Gastroesophageal sphincter (tissue), 4 donors: ENCODE data around the gene PPP4R3A. TPM values are rescaled to one million over a fixed set of nuclear protein-coding genes. Genes with fewer than 3 reads are reported as not detected.

ENCODE experiments used
- ATAC-seq: fragments of 150-250 bp; one replicate; pipeline ENCODE4 v1.9.1; 2016; ENCODE audit warnings: mild to moderate bottlenecking, moderate library complexity
- H3K27ac ChIP-seq, 4 donors: fragments of 200-600 bp; sonication (generic) in 3 of 4; 1 replicate in 3 of 4; 2 replicates in 1 of 4; pipeline ENCODE4 v1.5.1; 2016 to 2019
- H3K27me3 ChIP-seq: fragments of 200-600 bp; sonication (generic); one replicate; pipeline ENCODE4 v1.5.1; 2019
- H3K36me3 ChIP-seq, 2 donors: fragments of 200-600 bp; sonication (generic); one replicate each; pipeline ENCODE4 v1.5.1; 2019; ENCODE audit warnings: control low read depth in 1 of 2
- H3K4me1 ChIP-seq, 3 donors: fragments of 200-600 bp; sonication (generic); 1 replicate in 2 of 3; 2 replicates in 1 of 3; pipeline ENCODE4 v1.5.1; 2016 to 2019; ENCODE audit warnings: control low read depth in 2 of 3
- H3K4me3 ChIP-seq, 2 donors: fragments of 200-600 bp; sonication (generic); one replicate each; pipeline ENCODE4 v1.5.1; 2019; ENCODE audit warnings: mild to moderate bottlenecking in 1 of 2, moderate library complexity in 1 of 2
- H3K9me3 ChIP-seq, 3 donors: fragments of 200-600 bp; sonication (generic); one replicate each; pipeline ENCODE4 v1.5.1; 2017 to 2019; ENCODE audit warnings: control low read depth in 2 of 3
- EP300 ChIP-seq: sonication (generic); formaldehyde crosslinking; IDR thresholded peaks from one replicate; pipeline ENCODE4 v1.6.1; 2017; ENCODE audit warnings: antibody characterized with exemption, mild to moderate bottlenecking
- POLR2A ChIP-seq, 2 donors: fragments of 450-650 bp; IDR thresholded peaks; one replicate each; pipeline ENCODE4 v1.6.1; 2017; ENCODE audit warnings: antibody characterized with exemption in 2 of 2, mild to moderate bottlenecking in 2 of 2, moderate library complexity in 1 of 2
- POLR2AphosphoS5 ChIP-seq: sonication (generic); formaldehyde crosslinking; IDR thresholded peaks from one replicate; pipeline ENCODE4 v1.6.1; 2017; ENCODE audit warnings: antibody characterized with exemption
- WGBS, 2 donors: methylation state at CpG; one replicate each; pipeline ENCODE4 v1.1.5; 2018; ENCODE audit warnings: low coverage in 1 of 2; 5-methylcytosine and 5-hydroxymethylcytosine counted together
- total RNA-seq, 4 donors: library from RNA; depleted of rRNA; stranded (reverse); fragments of >200 nt; gene quantifications; one replicate each; pipeline ENCODE4 v1.1.0, GENCODE V29; 2016
- TF ChIP-seq, protein P1 (sequence below), 4 experiments: fragments of 200-600 bp in 2 of 4; fragments of 450-650 bp in 2 of 4; sonication (generic) in 1 of 4; IDR thresholded peaks; one replicate each; pipeline ENCODE4 v1.5.1; 2017 to 2019; ENCODE audit warnings: antibody characterized with exemption in 4 of 4, mild to moderate bottlenecking in 2 of 4, moderate library complexity in 2 of 4

PPP4R3A gene
- total RNA-seq, 4 donors from 2014 or later, result 66.5 to 108 (median 77.4) TPM

DNA sequence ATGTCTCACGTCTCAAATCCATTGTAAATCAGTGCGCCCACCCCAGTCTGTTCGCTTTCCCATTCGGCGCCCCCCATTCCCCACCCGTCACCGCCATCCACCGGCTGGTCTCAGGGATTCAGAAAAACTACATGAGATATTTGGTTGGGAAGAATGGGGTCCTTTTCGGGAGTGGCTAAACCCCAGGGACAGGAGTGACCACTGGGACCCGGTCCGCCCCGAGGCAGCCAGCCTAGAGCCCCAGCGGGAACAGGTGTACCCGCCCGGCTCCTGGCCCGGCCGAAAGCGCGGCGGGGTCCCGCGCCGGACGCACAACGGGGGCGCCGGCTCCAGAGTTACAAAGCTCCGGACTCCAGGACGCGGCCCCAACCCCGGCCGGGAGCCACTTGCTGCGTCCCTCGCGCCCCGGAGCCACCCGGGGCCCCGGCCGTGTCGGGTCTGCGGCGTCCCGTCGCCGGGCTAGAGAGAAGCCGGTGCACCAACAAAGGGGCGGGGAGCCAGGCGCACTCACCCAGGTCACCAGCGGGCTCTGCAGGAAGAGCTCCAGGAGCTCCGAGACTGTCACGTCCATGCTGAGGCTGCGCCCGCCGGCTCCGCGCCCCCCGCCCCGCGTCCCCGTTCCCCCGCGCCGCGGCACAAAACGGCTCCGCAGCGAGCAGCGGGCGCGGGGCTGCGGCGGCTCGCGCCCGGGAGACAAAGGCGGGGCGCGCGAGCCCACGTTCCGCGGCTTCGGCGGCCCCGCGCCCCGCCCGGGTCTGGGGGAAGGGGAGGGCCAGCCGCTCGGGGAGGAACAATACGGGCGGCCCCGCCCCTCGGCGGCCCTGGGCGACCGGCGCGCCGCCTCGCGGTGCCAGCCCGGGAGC lies 92.8 kb downstream of the PPP4R3A start, which contains the start of gene CCDC88C:
CCDC88C (minus strand) TSS at position 701 of the 863 bp plus-strand sequence; CDS start at position 571, 130 bp downstream.
- 4 to 27% methylated on average over 3 to 6 of the region's 103 CpGs for WGBS, 2 donors
- peaks cover 23% of the 10 kb centered on the region for H3K27me3 ChIP-seq
- no peaks in the 10 kb centered on the region for H3K36me3 ChIP-seq
- peak within 1 kb of the TSS; percentile 40 to 63 for H3K4me3 ChIP-seq
- H3K27ac ChIP-seq, result peak within 1 kb of the TSS in 3 of 4 donors; percentile 29 to 51 (median 49)
- peak; percentile 79 for ATAC-seq
- no peaks in the 10 kb centered on the region for H3K9me3 ChIP-seq
- peaks cover 0 to 23% (median 13%) of the 10 kb centered on the region in 3 donors for H3K4me1 ChIP-seq
- TF ChIP-seq POLR2AphosphoS5 (no peak), POLR2A (IDR thresholded peaks at IDR 0.05) (no peak), EP300 (no peak)
- TF ChIP-seq, protein P1, sequence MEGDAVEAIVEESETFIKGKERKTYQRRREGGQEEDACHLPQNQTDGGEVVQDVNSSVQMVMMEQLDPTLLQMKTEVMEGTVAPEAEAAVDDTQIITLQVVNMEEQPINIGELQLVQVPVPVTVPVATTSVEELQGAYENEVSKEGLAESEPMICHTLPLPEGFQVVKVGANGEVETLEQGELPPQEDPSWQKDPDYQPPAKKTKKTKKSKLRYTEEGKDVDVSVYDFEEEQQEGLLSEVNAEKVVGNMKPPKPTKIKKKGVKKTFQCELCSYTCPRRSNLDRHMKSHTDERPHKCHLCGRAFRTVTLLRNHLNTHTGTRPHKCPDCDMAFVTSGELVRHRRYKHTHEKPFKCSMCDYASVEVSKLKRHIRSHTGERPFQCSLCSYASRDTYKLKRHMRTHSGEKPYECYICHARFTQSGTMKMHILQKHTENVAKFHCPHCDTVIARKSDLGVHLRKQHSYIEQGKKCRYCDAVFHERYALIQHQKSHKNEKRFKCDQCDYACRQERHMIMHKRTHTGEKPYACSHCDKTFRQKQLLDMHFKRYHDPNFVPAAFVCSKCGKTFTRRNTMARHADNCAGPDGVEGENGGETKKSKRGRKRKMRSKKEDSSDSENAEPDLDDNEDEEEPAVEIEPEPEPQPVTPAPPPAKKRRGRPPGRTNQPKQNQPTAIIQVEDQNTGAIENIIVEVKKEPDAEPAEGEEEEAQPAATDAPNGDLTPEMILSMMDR (IDR thresholded peaks at IDR 0.05), result no peak

- peaks cover 0 to 23% (median 13%) of the 10 kb centered on the region in 3 donors for H3K4me1 ChIP-seq
Observed at GRCh38 chr14:91416744-91417119, 93.4 kb downstream of the PPP4R3A start.

DNA sequence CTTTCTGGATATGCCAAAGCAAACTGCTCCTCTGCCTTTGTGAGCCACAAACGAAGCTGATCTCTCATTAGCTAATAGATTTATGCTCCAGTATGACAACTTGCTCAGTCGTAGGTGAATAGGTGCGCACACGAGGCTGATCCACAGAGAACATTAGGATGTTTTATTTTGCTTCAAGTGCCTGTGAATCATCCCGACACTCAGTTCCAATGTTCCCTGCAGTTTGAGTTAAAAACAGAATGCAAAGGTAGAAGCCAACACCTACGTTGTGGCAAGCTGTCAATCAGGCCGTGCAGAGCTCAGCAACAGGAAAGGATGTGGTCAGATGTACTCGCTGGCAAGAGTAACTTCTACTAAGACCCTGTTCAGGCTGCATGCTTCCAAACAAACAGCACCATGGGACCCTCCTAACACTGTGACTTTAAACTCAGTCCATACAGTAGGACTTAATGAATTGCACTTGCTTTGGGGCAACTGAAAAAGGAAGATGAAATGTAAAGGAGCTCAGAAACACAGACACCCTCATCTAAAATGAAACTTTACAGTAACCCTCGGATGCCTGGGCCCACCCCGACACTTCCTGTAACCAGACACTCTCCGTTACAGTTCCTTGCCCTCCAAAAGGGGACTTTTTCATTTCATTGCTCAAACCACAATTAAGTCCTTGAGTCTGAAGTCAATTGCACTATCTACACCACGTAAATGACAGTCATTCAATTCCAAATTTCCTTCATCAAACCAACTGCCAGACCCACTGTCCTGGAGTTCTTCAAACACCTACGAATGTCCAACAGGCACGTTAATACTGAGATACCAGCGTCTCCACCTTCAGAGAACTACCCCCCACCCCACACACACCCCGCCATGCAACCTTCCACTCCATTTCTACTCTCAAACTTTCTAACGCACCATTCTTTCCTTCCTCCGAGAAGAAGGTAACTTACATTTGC lies 94.0 kb downstream of the PPP4R3A start:
- peak overlapping the region in 1 of 2 donors; percentile 63 for H3K4me3 ChIP-seq
- H3K27me3 ChIP-seq, result peaks cover 23% of the 10 kb centered on the region
- H3K27ac ChIP-seq, result peak overlapping the region in 1 of 4 donors; percentile 51
- H3K4me1 ChIP-seq, result peaks cover 0 to 25% (median 13%) of the 10 kb centered on the region in 3 donors
- H3K36me3 ChIP-seq, result no peaks in the 10 kb centered on the region
- ATAC-seq, result no peak
- TF ChIP-seq, protein P1 (IDR thresholded peaks at IDR 0.05), result no peak
- no peak for TF ChIP-seq POLR2A (IDR thresholded peaks at IDR 0.05)
- TF ChIP-seq EP300, result no peak
- TF ChIP-seq POLR2AphosphoS5, result no peak
- 62 to 65% methylated on average over 13 to 18 of the region's 18 CpGs for WGBS, 2 donors
- H3K9me3 ChIP-seq, result no peaks in the 10 kb centered on the region

More at GRCh38 chr14:91416744-91417119, 93.4 kb downstream of the PPP4R3A start:
- peak overlapping the region in 2 of 4 donors; percentile 49 to 51 for H3K27ac ChIP-seq
- H3K9me3 ChIP-seq, result no peaks in the 10 kb centered on the region
- 11 to 20% methylated on average over 7 to 11 of the region's 19 CpGs for WGBS, 2 donors
- H3K4me3 ChIP-seq, result peak overlapping the region; percentile 40 to 63
- TF ChIP-seq EP300, result no peak
- no peak for TF ChIP-seq POLR2AphosphoS5
- TF ChIP-seq, protein P1 (IDR thresholded peaks at IDR 0.05), result no peak
- TF ChIP-seq POLR2A (IDR thresholded peaks at IDR 0.05), result no peak
- no peak for ATAC-seq
- H3K27me3 ChIP-seq, result peaks cover 23% of the 10 kb centered on the region
- no peaks in the 10 kb centered on the region for H3K36me3 ChIP-seq

- WGBS, 2 donors, result 80 to 87% methylated on average over 1 to 3 of the region's 3 CpGs
- TF ChIP-seq POLR2A (IDR thresholded peaks at IDR 0.05) (no peak), POLR2AphosphoS5 (no peak), EP300 (no peak)
- TF ChIP-seq, protein P1 (IDR thresholded peaks at IDR 0.05), result no peak
- H3K4me3 ChIP-seq, result no peak overlapping the region
- H3K36me3 ChIP-seq, result no peaks in the 10 kb centered on the region
- no peak for ATAC-seq
- H3K27me3 ChIP-seq, result peaks cover 23% of the 10 kb centered on the region
- no peak overlapping the region for H3K27ac ChIP-seq
- H3K4me1 ChIP-seq, result peaks cover 0 to 38% (median 13%) of the 10 kb centered on the region in 3 donors
- H3K9me3 ChIP-seq, result no peaks in the 10 kb centered on the region
Observed at GRCh38 chr14:91414475-91414833, 95.7 kb downstream of the PPP4R3A start.
